A549 (cell line): ENCODE results near the gene AKR7A3. TPM values are rescaled to one million over a fixed set of nuclear protein-coding genes. Genes with fewer than 3 reads are reported as not detected.
"Not testable (repeated sequence)": the region's sequence is repeated elsewhere in the genome, so short reads cannot be mapped to it uniquely, and the experiment has no call there.

ENCODE experiments used
- ATAC-seq, 2 experiments: fragments of 200-7000 bp in 1 of 2; fragments of >200 bp in 1 of 2; cut with Nextera tagmentation in 1 of 2; cut with Tn5 transposase in 1 of 2; 3 replicates each; pipeline versions ENCODE4 v1.8.0 to v1.9.1; 2018 to 2020; ENCODE audit warnings: mild to moderate bottlenecking in 1 of 2, moderate library complexity in 1 of 2
- CTCF ChIA-PET: fragments of 300-600 bp; sonication (Branson Sonifier 250); formaldehyde crosslinking; extraction: SDS; loops from one replicate; lab custom pipeline; 2021; ENCODE audit warnings: antibody characterized with exemption, inconsistent platforms; lab: Yijun Ruan, JAX
- POLR2A ChIA-PET: fragments of 350-600 bp; formaldehyde crosslinking; extraction: SDS; loops from one replicate; lab custom pipeline; 2021; ENCODE audit warnings: antibody characterized with exemption, inconsistent platforms; lab: Yijun Ruan, JAX
- DNase-seq, 2 experiments: peaks; one replicate each; pipeline versions ENCODE4 v3.0.0 to v3.0.0-alpha.2; 2011 to 2016; ENCODE audit warnings: low read depth in 1 of 2, low spot score in 1 of 2
- FAIRE-seq: peaks from 2 replicates; lab custom pipeline; 2011; peaks lifted over from hg19 to GRCh38; lab: Jason Lieb, UNC
- H3K27ac ChIP-seq, 2 experiments: fragments of >200 bp; sonication (Bioruptor Twin); formaldehyde crosslinking; 3 replicates each; pipeline ENCODE4 v1.5.1; 2016 to 2017
- H3K4me1 ChIP-seq: fragments of >200 bp; sonication (Bioruptor Twin); formaldehyde crosslinking; 3 replicates; pipeline ENCODE4 v1.6.1; 2016
- H3K4me2 ChIP-seq: fragments of >200 bp; sonication (Bioruptor Twin); formaldehyde crosslinking; 3 replicates; pipeline ENCODE4 v1.6.1; 2016
- H3K4me3 ChIP-seq: fragments of >200 bp; sonication (Bioruptor Twin); formaldehyde crosslinking; 3 replicates; pipeline ENCODE4 v1.5.1; 2016
- H3K9me3 ChIP-seq: fragments of >200 bp; sonication (Bioruptor Twin); formaldehyde crosslinking; 3 replicates; pipeline ENCODE4 v1.6.1; 2016
- BHLHE40 ChIP-seq: IDR thresholded peaks from 2 replicates; pipeline ENCODE4 v1.6.1; 2012; ENCODE audit warnings: low read depth, low read length, inconsistent platforms
- FOSL2 ChIP-seq, 2 experiments: fragments of 450-650 bp in 1 of 2; fragments of >200 bp in 1 of 2; sonication (Bioruptor Twin) in 1 of 2; formaldehyde crosslinking; IDR thresholded peaks; 2 replicates each; pipeline versions ENCODE4 v1.5.0 to v1.6.1; 2016 to 2020; ENCODE audit warnings: mild to moderate bottlenecking in 1 of 2, moderate library complexity in 1 of 2
- FOXS1 ChIP-seq: fragments of 250-450 bp; sonication (Bioruptor Pico); IDR thresholded peaks from 2 replicates; pipeline ENCODE4 v1.5.0; 2020; ENCODE audit warnings: mild to moderate bottlenecking, moderate library complexity
- HDAC2 ChIP-seq: fragments of 200-600 bp; sonication (generic); IDR thresholded peaks from 2 replicates; pipeline ENCODE4 v1.6.1; 2016
- HOXB5 ChIP-seq: fragments of 250-450 bp; sonication (Bioruptor Pico); IDR thresholded peaks from 2 replicates; pipeline ENCODE4 v1.5.0; 2020; ENCODE audit warnings: mild to moderate bottlenecking, moderate library complexity
- KDM5A ChIP-seq: fragments of 200-600 bp; sonication (generic); IDR thresholded peaks from 2 replicates; pipeline ENCODE4 v1.6.1; 2016; ENCODE audit warnings: antibody characterized with exemption, mild to moderate bottlenecking
- NPAS2 ChIP-seq: fragments of 250-450 bp; sonication (Bioruptor Pico); IDR thresholded peaks from 2 replicates; pipeline ENCODE4 v1.8.0; 2022; ENCODE audit warnings: mild to moderate bottlenecking, moderate library complexity, borderline replicate concordance
- NR3C1 ChIP-seq: fragments of >200 bp; sonication (Bioruptor Twin); formaldehyde crosslinking; IDR thresholded peaks from 3 replicates; pipeline ENCODE4 v1.6.1; 2017
- POLR2AphosphoS2 ChIP-seq: conservative IDR thresholded peaks from 2 replicates; pipeline ENCODE4 v1.6.1; 2012; ENCODE audit warnings: low read length, improper control_type of control experiment, inconsistent platforms
- ZFP36 ChIP-seq: fragments of 450-650 bp; IDR thresholded peaks from 2 replicates; pipeline ENCODE4 v1.6.1; 2014; ENCODE audit warnings: borderline replicate concordance; ENCODE audit not compliant: partially characterized antibody
- ZNF302 ChIP-seq: fragments of 250-450 bp; sonication (Bioruptor Pico); IDR thresholded peaks from 2 replicates; pipeline ENCODE4 v1.9.0; 2021; ENCODE audit warnings: inconsistent platforms, mild to moderate bottlenecking, moderate library complexity
- WGBS: methylation state at CpG from one replicate; pipeline ENCODE4 v1.1.6; 2017; ENCODE audit errors: missing lambda C conversion rate; 5-methylcytosine and 5-hydroxymethylcytosine counted together
- polyA minus RNA-seq: library from RNA; depleted of rRNA, polyadenylated mRNA; stranded (reverse); fragments of >200 nt; gene quantifications from 2 replicates; pipeline ENCODE4 v1.2.3, GENCODE V29; 2011; rRNA and poly(A)+ RNA removed
- polyA plus RNA-seq, 4 experiments: library from polyadenylated mRNA; depleted of rRNA in 3 of 4; stranded (reverse); fragments of >200 nt; fragmentation: RNase III in 1 of 4; extraction: RNeasy Plus Mini Kit Qiagen cat#74134 plus additional on column Dnase treatment in 1 of 4; gene quantifications; 2 replicates in 3 of 4; 3 replicates in 1 of 4; pipeline ENCODE4 v1.2.3, GENCODE V29; 2011 to 2017
- TF ChIP-seq, protein P1 (sequence below): fragments of 200-600 bp; sonication (generic); IDR thresholded peaks from 2 replicates; pipeline ENCODE4 v1.6.1; 2016; ENCODE audit warnings: antibody characterized with exemption, mild to moderate bottlenecking, moderate library complexity
- TF ChIP-seq, protein P2 (sequence below): fragments of >200 bp; sonication (Bioruptor Twin); formaldehyde crosslinking; IDR thresholded peaks from 2 replicates; pipeline ENCODE4 v1.6.1; 2016

Gene AKR7A3
- polyA plus RNA-seq (2011; rRNA removed) (0.10 and 0.13 TPM in 2 replicates), polyA plus RNA-seq (2017; fragmentation: RNase III; extraction: RNeasy Plus Mini Kit Qiagen cat#74134 plus additional on column Dnase treatment) (0.17 to 0.24 TPM (median 0.21 TPM) in 3 replicates), polyA minus RNA-seq (0.12 and 0.19 TPM in 2 replicates)
- polyA plus RNA-seq (2012; cell fraction: cytosol; rRNA removed) = 0.22 and 0.25 TPM in 2 replicates
- polyA plus RNA-seq (2012; cell fraction: nucleus; rRNA removed) = 2.5 TPM in 2 replicates

- H3K27ac ChIP-seq, FAIRE-seq, DNase-seq, H3K9me3 ChIP-seq, H3K4me1 ChIP-seq, CTCF ChIA-PET, POLR2A ChIA-PET, H3K4me3 ChIP-seq: not testable (repeated sequence)
- WGBS = 76% methylated on average over 27 of the region's 82 CpGs
- peak in 1 of 2 experiments; percentile 71; a peak in 3 of 6 replicates for ATAC-seq
- H3K4me2 ChIP-seq = 0 out of 3 replicates have a peak within 1 kb of the TSS, but pooled peaks have one; percentile 14
These were observed at the start of gene AKR7A3 for GRCh38 chr1:19288324-19289241. TSS of gene AKR7A3 (minus strand) at chr1:19288770. CDS start at chr1:19288709, 61 bp downstream.

DNA sequence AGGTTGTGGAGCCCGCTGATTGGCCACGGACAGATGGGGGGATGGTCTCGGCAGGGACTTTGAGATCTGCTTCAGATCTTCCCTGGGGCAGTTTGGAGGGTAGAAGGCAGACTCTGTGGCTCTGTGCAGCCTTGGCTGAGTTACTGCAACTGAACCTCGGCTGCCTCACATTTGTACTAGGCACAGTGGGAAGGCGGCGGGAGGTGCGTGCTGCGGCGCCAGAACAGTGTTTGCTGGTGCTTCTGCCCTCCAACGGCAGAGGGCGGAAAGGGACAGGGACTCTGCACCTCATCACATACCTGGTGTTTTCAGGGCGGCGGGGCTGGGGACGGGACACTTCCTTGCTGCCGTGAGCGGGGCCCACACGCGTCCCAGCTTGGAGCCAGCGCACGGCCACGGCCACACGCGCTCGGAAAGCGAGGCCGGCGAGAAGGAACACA lies 49.8 kb upstream of the AKR7A3 start:
- POLR2A ChIA-PET = no interaction called here
- no peak for FAIRE-seq
- CTCF ChIA-PET = no interaction called here
- TF ChIP-seq BHLHE40 (no peak), HDAC2 (no peak), KDM5A (no peak), FOSL2 (IDR thresholded peaks at IDR 0.05) (no peak), FOSL2 (CRISPR knock-in tag; IDR thresholded peaks at IDR 0.05) (no peak), NR3C1 (no peak), HOXB5 (CRISPR knock-in tag) (no peak), NPAS2 (CRISPR knock-in tag) (no peak), FOXS1 (CRISPR knock-in tag) (no peak)
- TF ChIP-seq, all 56 proteins: peak for 0
- DNase-seq (no peak), ATAC-seq (no peak)
- Histone ChIP-seq H3K27ac (no peak overlapping the region), H3K4me3 (no peak overlapping the region), H3K4me2 (no peak overlapping the region), H3K9me3 (no peaks in the 10 kb centered on the region), H3K4me1 (no peaks in the 10 kb centered on the region)
- 97% methylated on average over 24 of the region's 27 CpGs for WGBS

GRCh38 chr1:19337289-19337688 lies 48.7 kb upstream of the AKR7A3 start:
- ATAC-seq = no peak
- POLR2A ChIA-PET = no interaction called here
- DNase-seq = no peak
- no peak for FAIRE-seq
- Histone ChIP-seq H3K4me3 (no peak overlapping the region), H3K27ac (no peak overlapping the region), H3K9me3 (no peaks in the 10 kb centered on the region), H3K4me2 (no peak overlapping the region), H3K4me1 (no peaks in the 10 kb centered on the region)
- CTCF ChIA-PET = interaction anchor here (1.9 kb wide), 1 partner anchor 314 kb away, joined by 4 read pairs; no protein-coding TSS in a partner anchor
- 100% methylated on average over 3 of the region's 4 CpGs for WGBS
- no peak for TF ChIP-seq POLR2AphosphoS2
- no peak for TF ChIP-seq ZFP36
- no peak for TF ChIP-seq NPAS2 (CRISPR knock-in tag)
- TF ChIP-seq, protein P1, sequence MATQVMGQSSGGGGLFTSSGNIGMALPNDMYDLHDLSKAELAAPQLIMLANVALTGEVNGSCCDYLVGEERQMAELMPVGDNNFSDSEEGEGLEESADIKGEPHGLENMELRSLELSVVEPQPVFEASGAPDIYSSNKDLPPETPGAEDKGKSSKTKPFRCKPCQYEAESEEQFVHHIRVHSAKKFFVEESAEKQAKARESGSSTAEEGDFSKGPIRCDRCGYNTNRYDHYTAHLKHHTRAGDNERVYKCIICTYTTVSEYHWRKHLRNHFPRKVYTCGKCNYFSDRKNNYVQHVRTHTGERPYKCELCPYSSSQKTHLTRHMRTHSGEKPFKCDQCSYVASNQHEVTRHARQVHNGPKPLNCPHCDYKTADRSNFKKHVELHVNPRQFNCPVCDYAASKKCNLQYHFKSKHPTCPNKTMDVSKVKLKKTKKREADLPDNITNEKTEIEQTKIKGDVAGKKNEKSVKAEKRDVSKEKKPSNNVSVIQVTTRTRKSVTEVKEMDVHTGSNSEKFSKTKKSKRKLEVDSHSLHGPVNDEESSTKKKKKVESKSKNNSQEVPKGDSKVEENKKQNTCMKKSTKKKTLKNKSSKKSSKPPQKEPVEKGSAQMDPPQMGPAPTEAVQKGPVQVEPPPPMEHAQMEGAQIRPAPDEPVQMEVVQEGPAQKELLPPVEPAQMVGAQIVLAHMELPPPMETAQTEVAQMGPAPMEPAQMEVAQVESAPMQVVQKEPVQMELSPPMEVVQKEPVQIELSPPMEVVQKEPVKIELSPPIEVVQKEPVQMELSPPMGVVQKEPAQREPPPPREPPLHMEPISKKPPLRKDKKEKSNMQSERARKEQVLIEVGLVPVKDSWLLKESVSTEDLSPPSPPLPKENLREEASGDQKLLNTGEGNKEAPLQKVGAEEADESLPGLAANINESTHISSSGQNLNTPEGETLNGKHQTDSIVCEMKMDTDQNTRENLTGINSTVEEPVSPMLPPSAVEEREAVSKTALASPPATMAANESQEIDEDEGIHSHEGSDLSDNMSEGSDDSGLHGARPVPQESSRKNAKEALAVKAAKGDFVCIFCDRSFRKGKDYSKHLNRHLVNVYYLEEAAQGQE = no peak
- no peak for TF ChIP-seq ZNF302 (CRISPR knock-in tag)
- TF ChIP-seq, protein P2, sequence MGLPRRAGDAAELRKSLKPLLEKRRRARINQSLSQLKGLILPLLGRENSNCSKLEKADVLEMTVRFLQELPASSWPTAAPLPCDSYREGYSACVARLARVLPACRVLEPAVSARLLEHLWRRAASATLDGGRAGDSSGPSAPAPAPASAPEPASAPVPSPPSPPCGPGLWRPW = no peak
